GM12878 (cell line): ENCODE measurements around the gene LAMC3. TPM values are rescaled to one million over a fixed set of nuclear protein-coding genes. Genes with fewer than 3 reads are reported as not detected.

Experiments
- ATAC-seq: fragments of 200-7000 bp; cut with Tn5 transposase; 3 replicates; pipeline ENCODE4 v1.9.1; 2020; ENCODE audit warnings: mild to moderate bottlenecking, moderate library complexity
- BruUV-seq: library from RNA; stranded (reverse); fragments of 400-500 nt; replicated peaks from 2 replicates; lab custom pipeline; 2021; lab: Mats Ljungman, UMichigan
- CTCF ChIA-PET: fragments of 300-600 bp; sonication (Branson Sonifier 250); formaldehyde crosslinking; extraction: SDS; loops from one replicate; lab custom pipeline; 2021; ENCODE audit warnings: inconsistent platforms; lab: Yijun Ruan, JAX
- POLR2A ChIA-PET: fragments of 350-600 bp; formaldehyde crosslinking; extraction: SDS; loops from one replicate; lab custom pipeline; 2021; ENCODE audit warnings: inconsistent platforms; lab: Charles Lee
- RAD21 ChIA-PET: fragments of 300-600 bp; sonication (Branson Sonifier 250); formaldehyde crosslinking; loops from one replicate; lab custom pipeline; 2023; ENCODE audit warnings: antibody characterized with exemption; ENCODE audit not compliant: unreplicated experiment; lab: Charles Lee
- SMC1A ChIA-PET: fragments of 300-600 bp; sonication (Branson Sonifier 250); formaldehyde crosslinking; loops from one replicate; lab custom pipeline; 2023; ENCODE audit not compliant: unreplicated experiment, uncharacterized antibody; lab: Charles Lee
- DNase-seq: peaks from one replicate; pipeline ENCODE4 v3.0.0-alpha.2; 2011; ENCODE audit warnings: low read depth, low spot score
- FAIRE-seq: peaks from 3 replicates; lab custom pipeline; 2011; peaks lifted over from hg19 to GRCh38; lab: Jason Lieb, UNC
- H2AFZ ChIP-seq: 2 replicates; pipeline ENCODE4 v1.6.0; 2011; ENCODE audit warnings: low read depth, low read length, control low read depth; ENCODE audit not compliant: control insufficient read depth
- H3K27ac ChIP-seq: 2 replicates; pipeline ENCODE4 v1.5.1; 2011; ENCODE audit warnings: control low read depth; ENCODE audit not compliant: control insufficient read depth, insufficient read depth
- H3K27me3 ChIP-seq, 2 experiments: replicated peaks in 1 of 2; 2 replicates each; pipeline versions ENCODE4 v1.6.0 to v1.6.1; 2011; ENCODE audit warnings: low read length in 1 of 2; ENCODE audit not compliant: control insufficient read depth in 2 of 2, insufficient read depth in 2 of 2
- H3K36me3 ChIP-seq, 2 experiments: 2 replicates each; pipeline ENCODE4 v1.5.1; 2011; ENCODE audit warnings: low read length in 1 of 2; ENCODE audit not compliant: control insufficient read depth in 2 of 2, insufficient read depth in 2 of 2
- H3K4me1 ChIP-seq: 2 replicates; pipeline ENCODE4 v1.6.1; 2011; ENCODE audit warnings: mild to moderate bottlenecking, low read length, moderate library complexity, mixed read lengths; ENCODE audit not compliant: control insufficient read depth, insufficient read depth
- H3K4me2 ChIP-seq: 2 replicates; pipeline ENCODE4 v1.6.0; 2011; ENCODE audit warnings: control low read depth; ENCODE audit not compliant: control insufficient read depth, insufficient read depth
- H3K4me3 ChIP-seq: fragments of 200-600 bp; sonication (generic); 2 replicates; pipeline ENCODE4 v1.5.1; 2016
- H3K79me2 ChIP-seq: 2 replicates; pipeline ENCODE4 v1.6.0; 2011; ENCODE audit warnings: low read length; ENCODE audit not compliant: control insufficient read depth, insufficient read depth
- H3K9ac ChIP-seq: 2 replicates; pipeline ENCODE4 v1.8.0; 2011; ENCODE audit warnings: low read length, control low read depth, mixed read lengths; ENCODE audit not compliant: control insufficient read depth, insufficient read depth
- H3K9me3 ChIP-seq: replicated peaks from 3 replicates; pipeline ENCODE4 v1.5.1; 2011; ENCODE audit warnings: mild to moderate bottlenecking, low read length; ENCODE audit not compliant: control insufficient read depth, insufficient read depth
- H4K20me1 ChIP-seq: 2 replicates; pipeline ENCODE4 v1.6.0; 2011; ENCODE audit not compliant: control insufficient read depth, insufficient read depth
- JUNB ChIP-seq: IDR thresholded peaks from 2 replicates; pipeline ENCODE4 v1.6.1; 2016; ENCODE audit warnings: antibody characterized with exemption, mild to moderate bottlenecking
- MYC ChIP-seq: IDR thresholded peaks from 2 replicates; pipeline ENCODE4 v1.6.1; 2011; ENCODE audit warnings: mild to moderate bottlenecking, low read length, moderate library complexity, inconsistent platforms; ENCODE audit not compliant: insufficient read depth, insufficient replicate concordance, insufficient read length, severe bottlenecking
- NR2F1 ChIP-seq: fragments of 450-650 bp; conservative IDR thresholded peaks from 2 replicates; pipeline ENCODE4 v1.6.1; 2017; ENCODE audit warnings: mild to moderate bottlenecking
- RB1 ChIP-seq: fragments of 450-650 bp; formaldehyde crosslinking; IDR thresholded peaks from 2 replicates; pipeline ENCODE4 v1.6.1; 2017; ENCODE audit warnings: mild to moderate bottlenecking, borderline replicate concordance
- SMARCA5 ChIP-seq: fragments of 450-650 bp; IDR thresholded peaks from 2 replicates; pipeline ENCODE4 v1.6.1; 2017; ENCODE audit warnings: mild to moderate bottlenecking
- TBL1XR1 ChIP-seq: IDR thresholded peaks from 2 replicates; pipeline ENCODE4 v1.6.1; 2012; ENCODE audit warnings: low read depth, low read length, improper control_type of control experiment
- ZNF207 ChIP-seq: fragments of 450-650 bp; IDR thresholded peaks from 2 replicates; pipeline ENCODE4 v1.6.1; 2014; ENCODE audit warnings: antibody characterized with exemption, mild to moderate bottlenecking, borderline replicate concordance
- ZNF24 ChIP-seq: fragments of 450-650 bp; IDR thresholded peaks from 2 replicates; pipeline ENCODE4 v1.6.1; 2017; ENCODE audit warnings: antibody characterized with exemption, mild to moderate bottlenecking
- WGBS: methylation state at CpG from one replicate; pipeline ENCODE4 v1.1.6; 2016; ENCODE audit warnings: low lambda C conversion rate; ENCODE audit not compliant: insufficient replicate concordance, insufficient coverage; ENCODE audit errors: missing lambda C conversion rate; 5-methylcytosine and 5-hydroxymethylcytosine counted together
- in situ Hi-C: fragments of 300-500 bp; cut with MboI; formaldehyde crosslinking; loops from 9 replicates; pipeline ENCODE4 v1.14.3; 2018; ENCODE audit warnings: mixed read lengths
- intact Hi-C: fragments of 100-400 bp; cut with micrococcal nuclease; formaldehyde crosslinking; loops from one replicate; pipeline ENCODE4 v1.14.2; 2022; ENCODE audit not compliant: unreplicated experiment
- polyA plus RNA-seq, 11 experiments: library from polyadenylated mRNA; depleted of rRNA in 4 of 11; unstranded in 6 of 11; stranded (reverse) in 5 of 11; fragments of >200 nt; fragmentation: Nextera tagmentation in 4 of 11; fragmentation: Illumina TruSeq in 1 of 11; extraction: Ambion mirVana in 4 of 11; extraction: Trizol in 1 of 11; gene quantifications; 1 replicate in 1 of 11; 2 replicates in 10 of 11; pipeline versions ENCODE4 v1.2.1 to v1.2.3, GENCODE V29; 2011 to 2016; ENCODE audit warnings: inconsistent platforms in 2 of 11, missing spikeins in 2 of 11, low read depth in 1 of 11
- total RNA-seq, 4 experiments: library from RNA; depleted of rRNA in 3 of 4; stranded (reverse); fragments of >200 nt in 3 of 4; fragmentation: Illumina TruSeq in 1 of 4; extraction: Trizol in 1 of 4; gene quantifications; 2 replicates each; pipeline versions ENCODE4 v1.2.1 to v1.2.3, GENCODE V29; 2013 to 2021
- TF ChIP-seq, protein P1 (sequence below), 3 experiments: IDR thresholded peaks in 2 of 3; conservative IDR thresholded peaks in 1 of 3; 2 replicates each; pipeline ENCODE4 v1.5.1; 2011; ENCODE audit warnings: low read depth in 3 of 3, low read length in 3 of 3, mild to moderate bottlenecking in 3 of 3, control low read depth in 2 of 3, moderate library complexity in 2 of 3, inconsistent platforms in 1 of 3, mixed read lengths in 1 of 3; ENCODE audit not compliant: control insufficient read depth in 2 of 3, insufficient read depth in 1 of 3; ENCODE audit errors: extremely low read depth in 1 of 3
- TF ChIP-seq, protein P2 (sequence below): IDR thresholded peaks from 2 replicates; pipeline ENCODE4 v1.6.1; 2011; ENCODE audit warnings: mild to moderate bottlenecking, low read depth, low read length, moderate library complexity; ENCODE audit not compliant: insufficient replicate concordance
- TF ChIP-seq, protein P3 (sequence below): IDR thresholded peaks from 2 replicates; pipeline ENCODE4 v1.6.1; 2011; ENCODE audit warnings: low read depth, low read length, improper control_type of control experiment, borderline replicate concordance
- TF ChIP-seq, protein P4 (sequence below): IDR thresholded peaks from 2 replicates; pipeline ENCODE4 v1.6.1; 2011; ENCODE audit warnings: borderline replicate concordance, low read depth, mild to moderate bottlenecking, moderate library complexity, mixed read lengths, low read length; ENCODE audit not compliant: insufficient read depth; ENCODE audit errors: extremely low read length
- TF ChIP-seq, protein P5 (sequence below): fragments of 450-650 bp; formaldehyde crosslinking; IDR thresholded peaks from 2 replicates; pipeline ENCODE4 v1.5.0; 2022; ENCODE audit warnings: mild to moderate bottlenecking, missing genetic modification characterization

LAMC3 gene
- total and polyA plus RNA-seq, 10 of the 15 experiments (the other 5 are each of a cell fraction or from before 2014, with no cell fraction given) = under 0.01 to 0.08 TPM; not detected in 8

DNA sequence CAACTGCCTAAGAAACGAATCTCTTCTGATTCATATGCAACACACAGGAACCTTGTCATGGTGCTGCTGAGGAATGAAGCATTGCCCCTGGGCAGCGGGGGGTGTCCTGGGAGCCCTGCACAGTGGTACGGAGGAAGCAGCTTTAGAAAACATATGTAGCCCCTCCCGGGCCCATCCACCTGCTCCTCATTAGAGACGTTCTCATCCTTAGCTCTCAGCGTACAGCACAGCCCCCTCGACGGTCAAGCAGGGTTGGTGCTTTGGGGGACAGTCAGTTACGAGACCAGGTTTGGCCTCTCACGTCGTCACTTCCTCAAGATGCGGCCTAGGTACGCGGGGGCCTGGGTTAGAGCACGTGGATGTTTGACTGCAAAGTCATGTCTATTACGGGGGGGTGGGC, 28.4 kb upstream of the LAMC3 start (continued):
- TF ChIP-seq SMARCA5 = no peak
- TF ChIP-seq, all 136 proteins: peak for 0

DNA sequence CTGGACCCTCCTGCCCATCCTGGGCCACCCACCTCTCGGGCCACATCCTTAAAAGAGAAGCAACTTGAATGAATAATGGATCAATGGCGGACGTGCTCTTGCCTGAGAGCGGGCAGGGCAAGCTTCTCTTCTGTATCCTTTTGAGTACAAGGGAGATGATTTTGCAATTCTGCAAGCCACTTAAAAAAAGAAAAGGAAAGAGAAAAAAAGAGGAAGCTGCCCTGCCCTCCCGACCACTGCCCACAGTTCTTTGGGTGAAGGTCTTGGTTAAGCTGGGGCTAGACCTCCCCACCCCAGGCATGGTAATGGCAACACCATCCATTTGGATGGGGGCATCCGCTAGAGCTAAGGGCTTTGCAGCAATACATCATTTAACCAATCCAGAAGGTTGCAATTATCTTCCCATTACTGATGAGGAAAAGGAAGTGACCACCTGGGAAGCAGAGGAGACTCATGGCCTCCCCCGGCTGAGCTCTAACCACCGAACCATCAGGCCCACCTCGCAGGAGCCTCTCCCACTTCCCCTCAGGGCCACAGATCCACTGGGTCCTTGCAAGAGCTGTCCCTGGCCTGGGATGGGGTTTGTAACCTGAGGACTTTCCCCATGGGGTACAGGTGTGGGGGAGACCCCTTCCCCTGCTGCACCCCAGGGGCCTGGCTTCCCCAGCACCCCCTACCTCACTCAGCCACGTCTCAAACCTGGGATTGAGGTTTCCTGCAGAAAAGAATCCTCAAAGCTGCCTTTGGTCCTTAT, 27.8 kb upstream of the LAMC3 start:
- Histone ChIP-seq H3K4me1 (no peaks in the 10 kb centered on the region), H3K27me3 (no peaks in the 10 kb centered on the region; a peak in 2 of 4 replicates), H4K20me1 (no peaks in the 10 kb centered on the region), H3K27ac (no peak overlapping the region), H3K4me2 (no peak overlapping the region), H2AFZ (no peak overlapping the region), H3K4me3 (no peak overlapping the region), H3K9ac (no peak overlapping the region), H3K36me3 (no peaks in the 10 kb centered on the region), H3K9me3 (no peaks in the 10 kb centered on the region), H3K79me2 (no peaks in the 10 kb centered on the region)
- ATAC-seq (no peak), FAIRE-seq (no peak), DNase-seq (no peak)
- SMC1A ChIA-PET = no interaction called here
- in situ Hi-C loops (no loop called here), intact Hi-C loops (no loop called here)
- 8% methylated on average over 10 of the region's 10 CpGs for WGBS
- RAD21 ChIA-PET = no interaction called here
- BruUV-seq = no TSS peak
- POLR2A ChIA-PET = no interaction called here
- CTCF ChIA-PET = no interaction called here
- no peak for TF ChIP-seq RB1
- TF ChIP-seq NR2F1 = no peak
- TF ChIP-seq ZNF207 = no peak
- TF ChIP-seq, protein P1, sequence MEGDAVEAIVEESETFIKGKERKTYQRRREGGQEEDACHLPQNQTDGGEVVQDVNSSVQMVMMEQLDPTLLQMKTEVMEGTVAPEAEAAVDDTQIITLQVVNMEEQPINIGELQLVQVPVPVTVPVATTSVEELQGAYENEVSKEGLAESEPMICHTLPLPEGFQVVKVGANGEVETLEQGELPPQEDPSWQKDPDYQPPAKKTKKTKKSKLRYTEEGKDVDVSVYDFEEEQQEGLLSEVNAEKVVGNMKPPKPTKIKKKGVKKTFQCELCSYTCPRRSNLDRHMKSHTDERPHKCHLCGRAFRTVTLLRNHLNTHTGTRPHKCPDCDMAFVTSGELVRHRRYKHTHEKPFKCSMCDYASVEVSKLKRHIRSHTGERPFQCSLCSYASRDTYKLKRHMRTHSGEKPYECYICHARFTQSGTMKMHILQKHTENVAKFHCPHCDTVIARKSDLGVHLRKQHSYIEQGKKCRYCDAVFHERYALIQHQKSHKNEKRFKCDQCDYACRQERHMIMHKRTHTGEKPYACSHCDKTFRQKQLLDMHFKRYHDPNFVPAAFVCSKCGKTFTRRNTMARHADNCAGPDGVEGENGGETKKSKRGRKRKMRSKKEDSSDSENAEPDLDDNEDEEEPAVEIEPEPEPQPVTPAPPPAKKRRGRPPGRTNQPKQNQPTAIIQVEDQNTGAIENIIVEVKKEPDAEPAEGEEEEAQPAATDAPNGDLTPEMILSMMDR (IDR thresholded peaks at IDR 0.05 in 2 of 3, conservative IDR thresholded peaks at IDR 0.05 in 1 of 3; ENCODE audit: control insufficient read depth in 2 of 3, extremely low read depth in 1 of 3, insufficient read depth in 1 of 3, low read depth in 3 of 3, low read length in 3 of 3) = no peak
- TF ChIP-seq, protein P2, sequence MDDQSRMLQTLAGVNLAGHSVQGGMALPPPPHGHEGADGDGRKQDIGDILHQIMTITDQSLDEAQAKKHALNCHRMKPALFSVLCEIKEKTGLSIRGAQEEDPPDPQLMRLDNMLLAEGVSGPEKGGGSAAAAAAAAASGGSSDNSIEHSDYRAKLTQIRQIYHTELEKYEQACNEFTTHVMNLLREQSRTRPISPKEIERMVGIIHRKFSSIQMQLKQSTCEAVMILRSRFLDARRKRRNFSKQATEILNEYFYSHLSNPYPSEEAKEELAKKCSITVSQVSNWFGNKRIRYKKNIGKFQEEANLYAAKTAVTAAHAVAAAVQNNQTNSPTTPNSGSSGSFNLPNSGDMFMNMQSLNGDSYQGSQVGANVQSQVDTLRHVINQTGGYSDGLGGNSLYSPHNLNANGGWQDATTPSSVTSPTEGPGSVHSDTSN = no peak
- TF ChIP-seq, protein P3, sequence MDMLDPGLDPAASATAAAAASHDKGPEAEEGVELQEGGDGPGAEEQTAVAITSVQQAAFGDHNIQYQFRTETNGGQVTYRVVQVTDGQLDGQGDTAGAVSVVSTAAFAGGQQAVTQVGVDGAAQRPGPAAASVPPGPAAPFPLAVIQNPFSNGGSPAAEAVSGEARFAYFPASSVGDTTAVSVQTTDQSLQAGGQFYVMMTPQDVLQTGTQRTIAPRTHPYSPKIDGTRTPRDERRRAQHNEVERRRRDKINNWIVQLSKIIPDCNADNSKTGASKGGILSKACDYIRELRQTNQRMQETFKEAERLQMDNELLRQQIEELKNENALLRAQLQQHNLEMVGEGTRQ = no peak
- no peak for TF ChIP-seq TBL1XR1
- no peak for TF ChIP-seq JUNB
- TF ChIP-seq, protein P4, sequence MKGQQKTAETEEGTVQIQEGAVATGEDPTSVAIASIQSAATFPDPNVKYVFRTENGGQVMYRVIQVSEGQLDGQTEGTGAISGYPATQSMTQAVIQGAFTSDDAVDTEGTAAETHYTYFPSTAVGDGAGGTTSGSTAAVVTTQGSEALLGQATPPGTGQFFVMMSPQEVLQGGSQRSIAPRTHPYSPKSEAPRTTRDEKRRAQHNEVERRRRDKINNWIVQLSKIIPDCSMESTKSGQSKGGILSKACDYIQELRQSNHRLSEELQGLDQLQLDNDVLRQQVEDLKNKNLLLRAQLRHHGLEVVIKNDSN = no peak
- no peak for TF ChIP-seq MYC
- TF ChIP-seq, protein P5, sequence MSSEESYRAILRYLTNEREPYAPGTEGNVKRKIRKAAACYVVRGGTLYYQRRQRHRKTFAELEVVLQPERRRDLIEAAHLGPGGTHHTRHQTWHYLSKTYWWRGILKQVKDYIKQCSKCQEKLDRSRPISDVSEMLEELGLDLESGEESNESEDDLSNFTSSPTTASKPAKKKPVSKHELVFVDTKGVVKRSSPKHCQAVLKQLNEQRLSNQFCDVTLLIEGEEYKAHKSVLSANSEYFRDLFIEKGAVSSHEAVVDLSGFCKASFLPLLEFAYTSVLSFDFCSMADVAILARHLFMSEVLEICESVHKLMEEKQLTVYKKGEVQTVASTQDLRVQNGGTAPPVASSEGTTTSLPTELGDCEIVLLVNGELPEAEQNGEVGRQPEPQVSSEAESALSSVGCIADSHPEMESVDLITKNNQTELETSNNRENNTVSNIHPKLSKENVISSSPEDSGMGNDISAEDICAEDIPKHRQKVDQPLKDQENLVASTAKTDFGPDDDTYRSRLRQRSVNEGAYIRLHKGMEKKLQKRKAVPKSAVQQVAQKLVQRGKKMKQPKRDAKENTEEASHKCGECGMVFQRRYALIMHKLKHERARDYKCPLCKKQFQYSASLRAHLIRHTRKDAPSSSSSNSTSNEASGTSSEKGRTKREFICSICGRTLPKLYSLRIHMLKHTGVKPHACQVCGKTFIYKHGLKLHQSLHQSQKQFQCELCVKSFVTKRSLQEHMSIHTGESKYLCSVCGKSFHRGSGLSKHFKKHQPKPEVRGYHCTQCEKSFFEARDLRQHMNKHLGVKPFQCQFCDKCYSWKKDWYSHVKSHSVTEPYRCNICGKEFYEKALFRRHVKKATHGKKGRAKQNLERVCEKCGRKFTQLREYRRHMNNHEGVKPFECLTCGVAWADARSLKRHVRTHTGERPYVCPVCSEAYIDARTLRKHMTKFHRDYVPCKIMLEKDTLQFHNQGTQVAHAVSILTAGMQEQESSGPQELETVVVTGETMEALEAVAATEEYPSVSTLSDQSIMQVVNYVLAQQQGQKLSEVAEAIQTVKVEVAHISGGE (CRISPR knock-in tag) = no peak
- no peak for TF ChIP-seq ZNF24
